GM21526 (cell line): ENCODE results near the gene SLX4IP.
"Not testable (repeated sequence)": the region's sequence is repeated elsewhere in the genome, so short reads cannot be mapped to it uniquely, and the experiment has no call there.

Source experiments
- ATAC-seq: cut with Tn5 transposase; IDR thresholded peaks from one replicate; pipeline ENCODE4 v1.9.1; 2021; ENCODE audit warnings: moderate library complexity; ENCODE audit not compliant: unreplicated experiment, low FRiP score

SLX4IP gene

GRCh38 chr20:10563935-10564492, 128.9 kb downstream of the SLX4IP start:
- ATAC-seq = no peak

GRCh38 chr20:10565191-10565921, 130.3 kb downstream of the SLX4IP start:
- ATAC-seq = no peak

- no peak for ATAC-seq
Measured at GRCh38 chr20:10565922-10566897, 131.1 kb downstream of the SLX4IP start.

- ATAC-seq = no peak
Measured at GRCh38 chr20:10568032-10568431, 132.9 kb downstream of the SLX4IP start.

- ATAC-seq = no peak
Measured at GRCh38 chr20:10571313-10571815, 136.3 kb downstream of the SLX4IP start.

GRCh38 chr20:10572853-10573252, 137.7 kb downstream of the SLX4IP start:
- no peak for ATAC-seq

- no peak for ATAC-seq
Measured at GRCh38 chr20:10573273-10573950, 138.3 kb downstream of the SLX4IP start.

GRCh38 chr20:10573951-10574339, 138.8 kb downstream of the SLX4IP start:
- ATAC-seq = no peak

- ATAC-seq = no peak
Measured at GRCh38 chr20:10576411-10577090, 141.4 kb downstream of the SLX4IP start.

GRCh38 chr20:10577648-10578047, 142.5 kb downstream of the SLX4IP start:
- no peak for ATAC-seq

- ATAC-seq = peak; percentile 59
Measured at GRCh38 chr20:10578607-10579006, 143.5 kb downstream of the SLX4IP start.

GRCh38 chr20:10579942-10580341, 144.8 kb downstream of the SLX4IP start:
- ATAC-seq = no peak

- no peak for ATAC-seq
Measured at GRCh38 chr20:10580700-10581099, 145.6 kb downstream of the SLX4IP start.

GRCh38 chr20:10581823-10582222, 146.7 kb downstream of the SLX4IP start:
- ATAC-seq = no peak

GRCh38 chr20:10584371-10584770, 149.3 kb downstream of the SLX4IP start:
- no peak for ATAC-seq

GRCh38 chr20:10585308-10585707, 150.2 kb downstream of the SLX4IP start:
- no peak for ATAC-seq

- ATAC-seq = no peak
Measured at GRCh38 chr20:10586296-10586695, 151.2 kb downstream of the SLX4IP start.

- not testable (repeated sequence) for ATAC-seq
Measured at GRCh38 chr20:10590446-10590845, 155.3 kb downstream of the SLX4IP start.

GRCh38 chr20:10590950-10591671, 156.0 kb downstream of the SLX4IP start:
- no peak for ATAC-seq
